ENCODE measurements around the gene RASSF4.

DNA sequence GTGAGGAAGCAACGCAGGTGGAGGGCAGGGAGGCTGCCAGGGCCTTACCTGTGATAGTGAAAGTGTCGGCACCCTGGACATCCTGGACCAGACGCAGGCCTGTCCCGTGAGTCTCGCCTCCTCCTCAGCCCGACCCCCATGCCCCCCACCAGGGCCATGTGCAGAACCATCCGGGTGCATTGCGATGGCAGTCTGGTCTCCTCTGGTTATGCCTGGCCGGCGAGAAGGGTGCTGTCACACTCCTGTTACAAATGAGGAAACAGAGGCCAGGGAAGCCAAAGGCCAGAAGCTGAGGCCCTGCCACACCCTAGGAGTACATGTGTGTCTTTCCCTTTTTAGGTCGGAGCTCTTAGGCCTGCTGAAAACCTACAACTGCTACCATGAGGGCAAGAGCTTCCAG lies 11.8 kb downstream of the RASSF4 start:
- TF ChIP-seq CTCF (optimal IDR thresholded peaks at IDR 0.05 in 1 of 3, IDR thresholded peaks at IDR 0.05 in 1 of 3, conservative IDR thresholded peaks at IDR 0.05 in 1 of 3; ENCODE audit: extremely low read depth in 1 of 3, insufficient read depth in 2 of 3, low read length in 3 of 3) (no peak), EZH2 (IDR thresholded peaks at IDR 0.05; ENCODE audit: low read length) (no peak)
